GM12873 (cell line): ENCODE results near the gene CHCT1.

Experiments
- TF ChIP-seq, protein P1 (sequence below): IDR thresholded peaks from 2 replicates; pipeline ENCODE4 v1.5.1; 2012; ENCODE audit warnings: low read depth, mild to moderate bottlenecking, moderate library complexity, low read length, control low read depth; ENCODE audit not compliant: insufficient read depth; ENCODE audit errors: missing control alignments

Gene CHCT1

DNA sequence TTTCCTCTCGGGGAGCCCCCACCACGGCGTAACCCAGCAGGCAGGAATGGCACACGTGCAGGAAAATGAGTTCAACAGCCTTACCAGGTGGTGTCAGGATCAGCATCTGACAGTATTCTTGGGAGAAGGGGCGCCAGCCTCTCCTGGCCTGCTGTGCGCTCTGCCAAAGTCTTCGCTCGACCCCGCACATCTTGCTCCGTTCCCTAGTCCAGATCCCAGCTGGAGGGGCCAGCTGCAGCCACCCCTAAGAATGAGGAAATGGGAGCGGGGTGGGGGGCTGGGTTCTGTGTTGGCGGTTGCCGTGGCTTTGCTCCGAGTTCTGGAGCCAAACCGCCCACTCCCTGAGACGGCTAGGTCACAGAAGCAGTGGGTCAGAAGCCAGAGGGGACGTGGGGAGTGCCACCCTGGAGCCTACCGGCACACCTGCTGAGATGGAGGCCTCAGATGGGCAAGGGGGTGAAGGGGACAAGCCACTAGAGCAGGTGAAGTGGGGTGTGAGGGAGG is at the start of gene CHCT1:
Gene CHCT1, plus strand, starts transcription at position 328 of the 504 bp plus-strand sequence. Its CDS starts 104 bp downstream, at position 432.
- TF ChIP-seq, protein P1, sequence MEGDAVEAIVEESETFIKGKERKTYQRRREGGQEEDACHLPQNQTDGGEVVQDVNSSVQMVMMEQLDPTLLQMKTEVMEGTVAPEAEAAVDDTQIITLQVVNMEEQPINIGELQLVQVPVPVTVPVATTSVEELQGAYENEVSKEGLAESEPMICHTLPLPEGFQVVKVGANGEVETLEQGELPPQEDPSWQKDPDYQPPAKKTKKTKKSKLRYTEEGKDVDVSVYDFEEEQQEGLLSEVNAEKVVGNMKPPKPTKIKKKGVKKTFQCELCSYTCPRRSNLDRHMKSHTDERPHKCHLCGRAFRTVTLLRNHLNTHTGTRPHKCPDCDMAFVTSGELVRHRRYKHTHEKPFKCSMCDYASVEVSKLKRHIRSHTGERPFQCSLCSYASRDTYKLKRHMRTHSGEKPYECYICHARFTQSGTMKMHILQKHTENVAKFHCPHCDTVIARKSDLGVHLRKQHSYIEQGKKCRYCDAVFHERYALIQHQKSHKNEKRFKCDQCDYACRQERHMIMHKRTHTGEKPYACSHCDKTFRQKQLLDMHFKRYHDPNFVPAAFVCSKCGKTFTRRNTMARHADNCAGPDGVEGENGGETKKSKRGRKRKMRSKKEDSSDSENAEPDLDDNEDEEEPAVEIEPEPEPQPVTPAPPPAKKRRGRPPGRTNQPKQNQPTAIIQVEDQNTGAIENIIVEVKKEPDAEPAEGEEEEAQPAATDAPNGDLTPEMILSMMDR, result no peak

DNA sequence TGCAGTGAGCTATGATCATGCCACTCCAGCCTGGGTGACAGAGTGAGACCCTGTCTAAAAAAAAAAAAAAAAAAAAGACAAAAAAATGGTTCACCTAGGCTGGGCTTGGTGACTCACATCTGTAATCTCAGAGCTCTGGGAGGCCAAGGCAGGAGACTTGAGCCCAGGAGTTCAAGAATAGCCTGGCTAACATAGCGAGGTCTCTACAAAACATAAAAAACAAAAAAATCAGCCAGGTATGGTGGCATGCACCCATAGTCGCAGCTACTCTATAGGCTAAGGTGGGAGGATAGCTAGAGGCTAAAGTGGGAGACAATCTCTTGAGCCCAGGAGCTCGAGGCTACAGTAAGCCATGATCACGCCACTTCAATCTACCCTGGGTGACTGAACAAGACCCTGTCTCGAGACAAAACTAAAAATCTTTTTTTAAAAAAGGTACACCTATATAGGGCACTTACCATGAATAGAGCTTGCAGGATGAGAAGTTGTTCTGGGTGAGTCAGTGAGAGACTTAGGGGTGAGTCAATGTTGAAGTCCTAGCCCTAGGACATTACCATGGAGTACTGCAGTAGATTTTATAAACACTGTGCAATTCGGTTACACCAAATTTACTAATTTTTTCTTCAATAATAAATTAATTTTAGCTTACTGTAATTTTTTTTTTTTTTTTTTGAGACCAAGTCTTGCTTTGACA is 49.4 kb upstream of the CHCT1 start:
- TF ChIP-seq, protein P1, result no peak

DNA sequence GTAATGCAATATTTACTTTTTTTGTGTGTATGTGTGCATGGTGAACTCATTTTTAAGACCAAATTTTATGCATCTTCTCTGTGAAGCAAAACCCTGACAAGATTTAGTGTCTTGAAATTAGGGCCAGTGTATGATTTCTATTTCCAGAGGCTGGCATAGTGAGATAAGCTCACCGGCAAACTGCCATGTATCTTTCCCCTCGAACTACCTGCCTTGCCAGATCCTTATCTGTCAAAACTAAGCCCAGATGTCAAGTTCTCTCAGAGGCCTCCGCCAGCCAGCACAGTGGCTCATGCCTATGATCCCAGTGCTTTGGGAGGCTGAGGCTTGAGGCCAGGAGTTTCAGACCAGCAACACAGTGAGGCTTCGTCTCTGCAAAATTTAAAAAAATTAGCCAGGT is 40.3 kb upstream of the CHCT1 start:
- TF ChIP-seq, protein P1, result no peak

DNA sequence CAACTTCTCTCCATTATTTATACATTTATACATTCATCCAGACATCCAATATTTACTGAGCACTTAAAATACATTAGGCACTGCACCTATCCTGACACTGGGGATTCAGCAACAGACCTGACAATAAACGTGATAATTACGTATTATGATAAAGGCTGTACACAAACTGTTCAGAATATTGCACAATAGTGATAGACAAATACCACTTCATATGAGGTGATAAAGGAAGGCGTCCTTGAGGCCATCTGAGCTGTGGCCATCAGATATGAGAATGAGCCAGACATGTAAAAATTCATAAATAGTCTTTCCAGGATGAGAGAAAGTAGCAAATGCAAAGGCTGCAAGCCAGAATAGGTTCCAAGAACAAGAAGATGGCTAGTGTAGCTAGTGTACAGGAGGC is 38.9 kb upstream of the CHCT1 start:
- TF ChIP-seq, protein P1, result no peak

DNA sequence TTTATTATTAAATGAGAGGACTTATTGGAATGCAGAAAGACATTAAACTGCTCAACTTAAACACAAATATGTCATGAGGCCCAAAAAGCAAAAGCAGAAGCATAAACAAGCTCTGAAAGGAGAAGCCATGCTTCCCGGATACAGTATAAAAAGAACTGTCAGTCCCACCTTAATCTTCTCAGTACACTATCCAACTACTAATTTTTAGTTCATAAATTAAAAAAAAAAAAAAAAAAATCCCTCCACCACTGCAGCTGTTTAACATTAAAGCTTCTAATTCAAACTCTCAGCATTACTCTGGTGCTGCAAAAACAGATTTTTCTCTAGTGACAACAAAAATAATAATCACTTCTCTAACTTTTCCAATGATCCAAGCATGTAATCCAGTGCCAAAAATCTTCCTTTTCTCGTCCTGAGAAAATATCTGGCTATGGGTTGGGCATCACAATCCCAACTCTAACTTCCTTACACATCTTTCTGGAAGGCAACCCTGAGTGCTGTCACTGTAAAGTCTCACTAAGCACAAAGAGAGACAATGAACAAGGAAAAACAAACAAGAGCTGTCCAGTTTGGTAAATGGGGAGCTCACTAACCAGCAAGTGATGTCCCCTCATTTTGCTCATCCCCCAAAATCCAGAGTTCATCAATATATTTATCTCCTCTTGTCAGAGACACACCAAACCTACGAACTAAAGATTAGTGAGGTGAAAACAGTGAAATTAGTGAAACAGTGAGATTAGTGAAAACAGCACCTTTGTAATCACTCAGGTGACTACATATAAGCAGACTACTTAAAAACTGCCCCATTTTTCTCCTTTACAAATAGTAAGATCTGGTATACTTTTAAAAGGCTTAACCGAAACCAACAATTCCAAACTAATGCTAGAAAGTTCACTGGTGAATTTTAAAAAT is 35.9 kb upstream of the CHCT1 start:
- TF ChIP-seq, protein P1, result no peak

DNA sequence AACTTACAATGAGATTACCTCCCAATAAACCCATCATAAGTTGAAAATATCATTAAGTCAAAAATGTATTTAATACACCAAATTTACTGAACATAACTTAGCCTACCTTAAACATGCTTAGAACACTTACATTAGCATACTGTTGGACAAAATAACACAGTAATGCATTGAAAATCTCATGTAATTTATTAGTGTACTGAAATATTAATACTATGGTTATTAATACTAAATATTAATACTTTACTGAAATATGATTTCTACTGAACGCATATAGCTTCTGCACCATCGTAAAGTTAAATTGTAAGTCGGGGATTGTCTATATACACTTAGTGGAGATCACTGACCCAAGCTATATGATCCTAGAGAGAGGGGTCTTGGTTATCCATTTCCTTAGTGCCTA is 34.6 kb upstream of the CHCT1 start:
- TF ChIP-seq, protein P1, result no peak

DNA sequence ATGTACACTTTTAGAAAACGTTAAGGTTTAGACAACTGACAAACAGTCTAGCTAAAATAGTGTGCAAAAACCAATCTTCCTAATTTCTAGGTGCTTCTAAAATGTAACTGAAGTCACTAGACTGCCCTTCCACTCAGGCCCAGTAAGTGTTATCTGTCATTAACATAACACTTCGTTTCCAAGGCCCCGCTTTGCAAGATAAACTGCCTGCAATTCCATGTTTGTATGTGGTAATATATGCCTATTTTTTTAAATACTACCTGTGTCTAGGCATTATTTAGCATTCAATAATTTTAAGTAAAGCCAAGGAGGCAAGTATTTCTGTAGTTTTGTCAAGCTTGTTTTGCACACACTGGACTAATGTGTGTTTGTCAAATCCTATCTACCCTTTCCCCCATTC is 33.5 kb upstream of the CHCT1 start:
- TF ChIP-seq, protein P1, result no peak
